GM12865 (cell line): Measurements from ENCODE around the gene JPT2.

ENCODE experiments used
- DNase-seq: peaks from one replicate; pipeline ENCODE4 v3.0.0; 2010; ENCODE audit warnings: low read depth
- H3K4me3 ChIP-seq: 2 replicates; pipeline ENCODE4 v1.5.1; 2011; ENCODE audit warnings: mild to moderate bottlenecking, low read depth, low read length, control low read depth
- CTCF ChIP-seq: IDR thresholded peaks from 2 replicates; pipeline ENCODE4 v1.5.1; 2011; ENCODE audit warnings: low read length, control low read depth, low read depth, inconsistent platforms; ENCODE audit not compliant: insufficient read depth; ENCODE audit errors: missing control alignments

The JPT2 gene

GRCh38 chr16:1741553-1742165 lies 63.6 kb downstream of the JPT2 start:
- TF ChIP-seq CTCF = no peak
- DNase-seq = no peak
- no peak overlapping the region for H3K4me3 ChIP-seq

- TF ChIP-seq CTCF = no peak
- no peak for DNase-seq
- no peak overlapping the region for H3K4me3 ChIP-seq
Observed at GRCh38 chr16:1743376-1744337, 65.6 kb downstream of the JPT2 start.

- TF ChIP-seq CTCF = no peak
- DNase-seq = no peak
- H3K4me3 ChIP-seq = no peak overlapping the region
Observed at GRCh38 chr16:1744338-1744840, 66.3 kb downstream of the JPT2 start.

- H3K4me3 ChIP-seq = no peak overlapping the region
- no peak for DNase-seq
- no peak for TF ChIP-seq CTCF
Observed at GRCh38 chr16:1745181-1745899, 67.3 kb downstream of the JPT2 start.

- no peak for DNase-seq
- H3K4me3 ChIP-seq = no peak overlapping the region
- no peak for TF ChIP-seq CTCF
Observed at GRCh38 chr16:1745900-1746692, 68.0 kb downstream of the JPT2 start.

GRCh38 chr16:1746693-1747195 lies 68.7 kb downstream of the JPT2 start:
- no peak for DNase-seq
- no peak for TF ChIP-seq CTCF
- no peak overlapping the region for H3K4me3 ChIP-seq
